ENCODE data around the gene FUNDC2.
"Not testable (repeated sequence)": the region's sequence is repeated elsewhere in the genome, so short reads cannot be mapped to it uniquely, and the experiment has no call there.

Gene FUNDC2

GRCh38 chrX:155000841-155001240 is 25.8 kb upstream of the FUNDC2 start:
- Histone ChIP-seq H3K4me3 (ENCODE audit: low read depth, low read length) (no peak overlapping the region), H3K27me3 (ENCODE audit: insufficient read depth, low read depth, severe bottlenecking) (no peaks in the 10 kb centered on the region), H3K36me3 (no peaks in the 10 kb centered on the region), H3K9me3 (ENCODE audit: severe bottlenecking) (no peaks in the 10 kb centered on the region), H3K27ac (no peak overlapping the region)
- TF ChIP-seq, protein P1, sequence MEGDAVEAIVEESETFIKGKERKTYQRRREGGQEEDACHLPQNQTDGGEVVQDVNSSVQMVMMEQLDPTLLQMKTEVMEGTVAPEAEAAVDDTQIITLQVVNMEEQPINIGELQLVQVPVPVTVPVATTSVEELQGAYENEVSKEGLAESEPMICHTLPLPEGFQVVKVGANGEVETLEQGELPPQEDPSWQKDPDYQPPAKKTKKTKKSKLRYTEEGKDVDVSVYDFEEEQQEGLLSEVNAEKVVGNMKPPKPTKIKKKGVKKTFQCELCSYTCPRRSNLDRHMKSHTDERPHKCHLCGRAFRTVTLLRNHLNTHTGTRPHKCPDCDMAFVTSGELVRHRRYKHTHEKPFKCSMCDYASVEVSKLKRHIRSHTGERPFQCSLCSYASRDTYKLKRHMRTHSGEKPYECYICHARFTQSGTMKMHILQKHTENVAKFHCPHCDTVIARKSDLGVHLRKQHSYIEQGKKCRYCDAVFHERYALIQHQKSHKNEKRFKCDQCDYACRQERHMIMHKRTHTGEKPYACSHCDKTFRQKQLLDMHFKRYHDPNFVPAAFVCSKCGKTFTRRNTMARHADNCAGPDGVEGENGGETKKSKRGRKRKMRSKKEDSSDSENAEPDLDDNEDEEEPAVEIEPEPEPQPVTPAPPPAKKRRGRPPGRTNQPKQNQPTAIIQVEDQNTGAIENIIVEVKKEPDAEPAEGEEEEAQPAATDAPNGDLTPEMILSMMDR (IDR thresholded peaks at IDR 0.05; ENCODE audit: low read depth, low read length), result no peak
- DNase-seq, result no peak

DNA sequence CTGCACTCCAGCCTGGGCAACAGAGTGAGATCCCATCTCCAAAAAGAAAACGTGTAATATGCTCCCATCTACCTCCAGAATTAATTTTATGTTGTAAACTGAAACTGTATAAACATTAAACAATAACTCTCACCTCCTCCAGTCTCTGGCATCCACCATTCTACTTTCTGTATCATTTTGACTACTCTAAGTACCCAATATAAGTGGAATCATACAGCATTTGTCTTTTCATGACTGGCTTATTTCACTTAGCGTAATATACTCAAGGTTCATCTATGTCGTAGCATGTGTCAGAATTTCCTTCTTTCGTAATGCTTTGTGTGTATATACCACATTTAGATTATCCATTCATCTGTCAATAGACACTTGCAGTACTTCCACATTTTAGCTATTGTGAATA is 24.8 kb upstream of the FUNDC2 start:
- Histone ChIP-seq H3K27ac (no peak overlapping the region), H3K36me3 (no peaks in the 10 kb centered on the region), H3K27me3 (ENCODE audit: insufficient read depth, low read depth, severe bottlenecking) (no peaks in the 10 kb centered on the region), H3K4me3 (ENCODE audit: low read depth, low read length) (no peak overlapping the region), H3K9me3 (ENCODE audit: severe bottlenecking) (no peaks in the 10 kb centered on the region)
- TF ChIP-seq, protein P1 (IDR thresholded peaks at IDR 0.05; ENCODE audit: low read depth, low read length), result no peak
- DNase-seq, result no peak

GRCh38 chrX:155005190-155005589 is 21.5 kb upstream of the FUNDC2 start:
- H3K36me3 ChIP-seq, result no peaks in the 10 kb centered on the region
- H3K27ac ChIP-seq, result no peak overlapping the region
- H3K27me3 ChIP-seq (ENCODE audit: insufficient read depth, low read depth, severe bottlenecking), result no peaks in the 10 kb centered on the region
- no peaks in the 10 kb centered on the region for H3K9me3 ChIP-seq (ENCODE audit: severe bottlenecking)
- H3K4me3 ChIP-seq (ENCODE audit: low read depth, low read length), result no peak overlapping the region
- TF ChIP-seq, protein P1 (IDR thresholded peaks at IDR 0.05; ENCODE audit: low read depth, low read length), result no peak
- no peak for DNase-seq

- not testable (repeated sequence) for H3K27ac ChIP-seq; H3K27me3 ChIP-seq (ENCODE audit: insufficient read depth, low read depth, severe bottlenecking); H3K9me3 ChIP-seq (ENCODE audit: severe bottlenecking); H3K4me3 ChIP-seq (ENCODE audit: low read depth, low read length); DNase-seq; H3K36me3 ChIP-seq
Observed at GRCh38 chrX:155006379-155006778, 20.3 kb upstream of the FUNDC2 start.

GRCh38 chrX:155006913-155007671 is 19.6 kb upstream of the FUNDC2 start:
- not testable (repeated sequence) for H3K36me3 ChIP-seq; H3K4me3 ChIP-seq (ENCODE audit: low read depth, low read length); H3K27me3 ChIP-seq (ENCODE audit: insufficient read depth, low read depth, severe bottlenecking); DNase-seq; H3K27ac ChIP-seq; H3K9me3 ChIP-seq (ENCODE audit: severe bottlenecking)

DNA sequence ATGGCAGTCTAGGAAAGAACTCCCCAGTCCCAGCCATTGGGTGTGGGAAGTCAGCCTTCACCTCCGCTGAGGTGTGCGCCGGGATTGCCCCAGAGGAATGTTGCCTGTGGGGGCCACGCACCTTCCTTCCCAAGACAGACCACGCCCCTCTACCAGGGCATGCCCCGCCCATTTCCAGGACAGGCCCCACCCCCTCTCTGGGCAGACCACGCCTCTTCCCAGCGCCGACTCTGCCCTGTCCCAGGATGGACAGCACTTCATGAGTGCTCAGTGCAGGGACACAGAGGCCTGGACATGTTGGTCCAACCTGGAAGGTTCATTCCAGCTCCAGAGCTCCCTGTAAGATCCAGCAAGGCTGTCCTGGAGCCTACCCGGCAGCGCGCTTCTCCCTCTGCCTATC is 18.1 kb upstream of the FUNDC2 start:
- not testable (repeated sequence) for H3K27ac ChIP-seq

DNA sequence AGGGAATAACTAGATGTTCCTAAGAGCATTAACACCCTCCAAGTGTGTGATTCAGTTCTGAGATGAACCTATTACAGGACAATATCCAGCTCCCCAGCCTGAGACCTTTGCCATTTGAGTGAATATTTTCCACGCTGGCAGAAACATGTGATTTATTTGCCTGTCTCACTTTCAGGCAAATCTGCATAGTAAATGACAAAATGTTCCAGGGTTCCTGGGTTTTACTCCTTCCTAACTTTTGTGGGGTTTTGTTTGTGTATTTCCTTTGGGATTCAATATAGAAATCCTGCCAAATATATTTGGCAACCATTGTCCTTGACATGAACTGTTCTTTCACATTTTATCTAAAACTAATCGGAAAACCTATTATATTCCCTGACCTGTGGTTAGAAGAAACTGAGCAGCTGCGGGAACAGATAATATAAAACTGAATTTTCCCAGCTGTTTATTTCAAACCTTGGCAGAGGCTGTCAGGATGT is 16.6 kb upstream of the FUNDC2 start:
- no peak overlapping the region for H3K27ac ChIP-seq
- TF ChIP-seq, protein P1 (IDR thresholded peaks at IDR 0.05; ENCODE audit: low read depth, low read length), result no peak
- DNase-seq, result no peak
- no peak overlapping the region for H3K4me3 ChIP-seq (ENCODE audit: low read depth, low read length)
- no peaks in the 10 kb centered on the region for H3K9me3 ChIP-seq (ENCODE audit: severe bottlenecking)
- H3K36me3 ChIP-seq, result no peaks in the 10 kb centered on the region
- H3K27me3 ChIP-seq (ENCODE audit: insufficient read depth, low read depth, severe bottlenecking), result no peaks in the 10 kb centered on the region

More for the DNA sequence above, 18.1 kb upstream of the FUNDC2 start:
- H3K27me3 ChIP-seq (ENCODE audit: insufficient read depth, low read depth, severe bottlenecking); H3K36me3 ChIP-seq; H3K9me3 ChIP-seq (ENCODE audit: severe bottlenecking); H3K4me3 ChIP-seq (ENCODE audit: low read depth, low read length); DNase-seq: not testable (repeated sequence)

All from WERI-Rb-1 (cell line).